Measurements from ENCODE around the gene LRFN2.

Gene LRFN2

DNA sequence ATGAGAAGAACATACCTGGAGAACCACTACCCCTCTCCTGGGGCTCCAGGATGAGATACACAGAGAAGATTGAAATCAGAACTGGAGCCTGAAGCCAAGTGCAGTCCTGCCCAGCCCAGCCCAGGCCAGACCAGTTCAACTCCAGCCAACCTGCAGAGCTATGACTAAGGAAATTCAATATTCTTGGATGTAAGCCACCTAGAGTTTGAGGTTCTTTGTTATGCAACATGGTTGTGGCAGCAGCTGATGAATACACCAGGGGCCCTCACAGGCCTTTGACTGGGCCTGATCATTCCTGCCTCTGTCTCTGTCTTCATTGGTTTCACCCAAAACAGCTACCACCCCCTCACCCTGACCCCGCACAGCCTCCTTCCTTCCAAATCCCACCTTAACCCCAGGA lies 167.8 kb downstream of the LRFN2 start:
- Histone ChIP-seq H3K27ac (replicated peaks; ENCODE audit: low read length) (no peak overlapping the region), H2BK15ac (ENCODE audit: low read length) (no peak overlapping the region), H3K18ac (ENCODE audit: low read length) (no peak overlapping the region), H2BK120ac (ENCODE audit: low read depth, low read length) (no peak overlapping the region), H3K23ac (ENCODE audit: low read depth, low read length, poor library complexity) (no peak overlapping the region), H2BK12ac (ENCODE audit: low read length) (no peak overlapping the region), H4K8ac (ENCODE audit: low read depth, low read length) (no peak overlapping the region), H3K36me3 (replicated peaks in 1 of 2; ENCODE audit: control insufficient read depth in 2 of 2, insufficient read depth in 2 of 2, low read length in 2 of 2) (no peaks in the 10 kb centered on the region), H3K9me3 (replicated peaks in 1 of 2; ENCODE audit: control insufficient read depth in 2 of 2, insufficient read depth in 1 of 2, low read depth in 1 of 2, low read length in 2 of 2) (no peaks in the 10 kb centered on the region), H2AK5ac (ENCODE audit: low read depth, low read length) (no peak overlapping the region), H3K4me1 (ENCODE audit: control insufficient read depth in 2 of 2, insufficient read depth in 1 of 2, low read depth in 1 of 2, low read length in 2 of 2) (peaks cover 0 to 10% of the 10 kb centered on the region in 2 donors), H2AFZ (ENCODE audit: low read length) (no peak overlapping the region), H3K79me1 (ENCODE audit: low read depth, low read length) (no peaks in the 10 kb centered on the region), H3K14ac (ENCODE audit: low read length) (no peak overlapping the region), H3K9ac (ENCODE audit: low read depth, low read length, poor library complexity) (no peak overlapping the region), H2BK5ac (ENCODE audit: low read length) (no peak overlapping the region), H4K91ac (ENCODE audit: low read depth, low read length, poor library complexity) (no peak overlapping the region), H3K4me3 (ENCODE audit: low read length in 2 of 2) (no peak overlapping the region), H3K4me2 (ENCODE audit: insufficient read depth, low read length, poor library complexity, severe bottlenecking) (no peak overlapping the region), H3K27me3 (ENCODE audit: control insufficient read depth in 3 of 3, insufficient read depth in 3 of 3, low read depth in 1 of 3, low read length in 3 of 3) (no peaks in the 10 kb centered on the region), H3K4ac (ENCODE audit: low read length) (no peak overlapping the region)
- WGBS, 2 donors (ENCODE audit: extremely low coverage in 2 of 2, insufficient read length in 2 of 2, insufficient replicate concordance in 1 of 2) = no CpG with 5 or more reads among the region's 1 CpG
- DNase-seq (ENCODE audit: low spot score) = no peak

DNA sequence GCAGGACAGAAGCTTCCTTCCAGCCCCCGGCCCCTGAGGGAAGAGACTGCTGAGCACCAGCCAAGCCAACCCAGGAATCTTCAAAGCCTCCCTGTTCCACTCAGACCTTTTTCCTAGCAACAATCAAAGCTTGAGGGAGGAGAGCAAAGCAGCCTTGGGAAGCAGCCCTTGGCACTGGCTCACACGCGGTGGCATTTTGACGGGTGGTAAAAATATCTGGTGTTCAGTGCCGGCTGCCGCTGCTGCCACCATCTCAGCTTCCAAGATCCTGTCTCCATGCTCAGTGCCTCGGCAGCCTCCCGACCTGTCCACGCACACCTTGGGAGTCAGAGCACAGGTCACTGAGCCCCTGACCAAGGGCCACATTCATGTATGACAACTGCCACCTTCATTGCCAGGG lies 170.1 kb downstream of the LRFN2 start:
- WGBS, 2 donors (ENCODE audit: extremely low coverage in 2 of 2, insufficient read length in 2 of 2, insufficient replicate concordance in 1 of 2) = no CpG with 5 or more reads among the region's 9 CpGs
- H4K8ac ChIP-seq (ENCODE audit: low read depth, low read length) = no peak overlapping the region
- H4K91ac ChIP-seq (ENCODE audit: low read depth, low read length, poor library complexity) = no peak overlapping the region
- H3K4ac ChIP-seq (ENCODE audit: low read length) = no peak overlapping the region
- no peak overlapping the region for H3K9ac ChIP-seq (ENCODE audit: low read depth, low read length, poor library complexity)
- no peak overlapping the region for H2BK15ac ChIP-seq (ENCODE audit: low read length)
- no peak overlapping the region for H2AK5ac ChIP-seq (ENCODE audit: low read depth, low read length)
- H3K9me3 ChIP-seq (replicated peaks in 1 of 2; ENCODE audit: control insufficient read depth in 2 of 2, insufficient read depth in 1 of 2, low read depth in 1 of 2, low read length in 2 of 2) = no peaks in the 10 kb centered on the region
- no peak overlapping the region for H3K4me3 ChIP-seq (ENCODE audit: low read length in 2 of 2)
- H3K4me1 ChIP-seq (ENCODE audit: control insufficient read depth in 2 of 2, insufficient read depth in 1 of 2, low read depth in 1 of 2, low read length in 2 of 2) = peaks cover 0 to 10% of the 10 kb centered on the region in 2 donors
- H2BK12ac ChIP-seq (ENCODE audit: low read length) = no peak overlapping the region
- no peak overlapping the region for H3K4me2 ChIP-seq (ENCODE audit: insufficient read depth, low read length, poor library complexity, severe bottlenecking)
- H3K27me3 ChIP-seq (ENCODE audit: control insufficient read depth in 3 of 3, insufficient read depth in 3 of 3, low read depth in 1 of 3, low read length in 3 of 3) = no peaks in the 10 kb centered on the region
- H3K14ac ChIP-seq (ENCODE audit: low read length) = no peak overlapping the region
- no peaks in the 10 kb centered on the region for H3K36me3 ChIP-seq (replicated peaks in 1 of 2; ENCODE audit: control insufficient read depth in 2 of 2, insufficient read depth in 2 of 2, low read length in 2 of 2)
- no peak overlapping the region for H2BK120ac ChIP-seq (ENCODE audit: low read depth, low read length)
- H3K79me1 ChIP-seq (ENCODE audit: low read depth, low read length) = no peaks in the 10 kb centered on the region
- H3K27ac ChIP-seq (replicated peaks; ENCODE audit: low read length) = no peak overlapping the region
- no peak overlapping the region for H3K23ac ChIP-seq (ENCODE audit: low read depth, low read length, poor library complexity)
- no peak for DNase-seq (ENCODE audit: low spot score)
- no peak overlapping the region for H2AFZ ChIP-seq (ENCODE audit: low read length)
- no peak overlapping the region for H2BK5ac ChIP-seq (ENCODE audit: low read length)
- no peak overlapping the region for H3K18ac ChIP-seq (ENCODE audit: low read length)

DNA sequence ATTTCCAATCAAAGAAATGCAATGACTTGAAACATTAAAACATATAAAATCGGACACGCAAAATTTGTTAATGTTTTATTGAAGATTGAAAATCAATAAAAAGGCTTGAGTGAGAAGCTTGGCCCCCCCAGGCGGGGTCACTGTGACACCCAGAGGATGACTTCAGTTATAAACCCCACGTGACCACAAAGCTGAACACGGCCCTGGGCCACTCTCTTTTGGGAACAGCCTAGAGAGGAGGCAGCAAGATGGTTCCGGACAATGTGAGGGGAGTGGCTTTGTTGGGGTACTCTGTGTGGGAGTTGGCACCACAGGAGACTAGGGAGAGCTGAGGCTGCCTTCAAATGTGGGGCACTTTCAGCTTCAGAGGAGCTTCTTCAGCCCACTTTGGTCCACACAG lies 172.5 kb downstream of the LRFN2 start:
- Histone ChIP-seq H2BK12ac (ENCODE audit: low read length) (no peak overlapping the region), H2BK5ac (ENCODE audit: low read length) (no peak overlapping the region), H3K14ac (ENCODE audit: low read length) (no peak overlapping the region), H3K27me3 (ENCODE audit: control insufficient read depth in 3 of 3, insufficient read depth in 3 of 3, low read depth in 1 of 3, low read length in 3 of 3) (no peaks in the 10 kb centered on the region), H4K8ac (ENCODE audit: low read depth, low read length) (no peak overlapping the region), H4K91ac (ENCODE audit: low read depth, low read length, poor library complexity) (no peak overlapping the region), H3K23ac (ENCODE audit: low read depth, low read length, poor library complexity) (peak overlapping the region; percentile 11), H3K4ac (ENCODE audit: low read length) (no peak overlapping the region), H3K9ac (ENCODE audit: low read depth, low read length, poor library complexity) (no peak overlapping the region), H3K79me1 (ENCODE audit: low read depth, low read length) (no peaks in the 10 kb centered on the region), H3K4me3 (ENCODE audit: low read length in 2 of 2) (no peak overlapping the region), H2AK5ac (ENCODE audit: low read depth, low read length) (no peak overlapping the region), H3K9me3 (replicated peaks in 1 of 2; ENCODE audit: control insufficient read depth in 2 of 2, insufficient read depth in 1 of 2, low read depth in 1 of 2, low read length in 2 of 2) (no peaks in the 10 kb centered on the region), H2BK15ac (ENCODE audit: low read length) (no peak overlapping the region), H3K4me2 (ENCODE audit: insufficient read depth, low read length, poor library complexity, severe bottlenecking) (no peak overlapping the region), H2BK120ac (ENCODE audit: low read depth, low read length) (no peak overlapping the region), H2AFZ (ENCODE audit: low read length) (no peak overlapping the region), H3K27ac (replicated peaks; ENCODE audit: low read length) (no peak overlapping the region), H3K36me3 (replicated peaks in 1 of 2; ENCODE audit: control insufficient read depth in 2 of 2, insufficient read depth in 2 of 2, low read length in 2 of 2) (no peaks in the 10 kb centered on the region), H3K18ac (ENCODE audit: low read length) (no peak overlapping the region), H3K4me1 (ENCODE audit: control insufficient read depth in 2 of 2, insufficient read depth in 1 of 2, low read depth in 1 of 2, low read length in 2 of 2) (peaks cover 0 to 4% of the 10 kb centered on the region in 2 donors)
- DNase-seq (ENCODE audit: low spot score) = no peak
- WGBS, 2 donors (ENCODE audit: extremely low coverage in 2 of 2, insufficient read length in 2 of 2, insufficient replicate concordance in 1 of 2) = no CpG with 5 or more reads among the region's 6 CpGs

DNA sequence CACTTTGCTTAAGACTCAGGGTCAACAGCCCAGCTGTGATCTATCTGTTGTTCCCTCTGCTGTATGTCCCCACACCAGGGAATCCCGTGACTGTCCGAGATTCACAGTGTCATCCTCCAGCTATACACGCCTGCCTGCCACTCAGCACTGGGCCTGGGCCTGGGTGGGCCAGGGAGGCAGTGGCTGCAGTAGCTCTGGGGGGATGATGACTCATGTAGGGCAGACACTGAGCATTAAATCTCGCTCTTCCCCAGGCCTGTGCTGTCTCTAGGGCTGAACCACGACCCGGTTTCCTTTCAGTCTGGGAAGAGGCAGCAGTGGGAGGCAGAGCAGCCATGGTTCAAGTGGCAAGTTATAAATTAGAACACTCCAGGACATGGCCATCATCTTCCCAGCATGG lies 173.9 kb downstream of the LRFN2 start:
- no peak overlapping the region for H3K23ac ChIP-seq (ENCODE audit: low read depth, low read length, poor library complexity)
- peaks cover 0 to 2% of the 10 kb centered on the region in 2 donors for H3K4me1 ChIP-seq (ENCODE audit: control insufficient read depth in 2 of 2, insufficient read depth in 1 of 2, low read depth in 1 of 2, low read length in 2 of 2)
- no peak overlapping the region for H3K27ac ChIP-seq (replicated peaks; ENCODE audit: low read length)
- H2BK120ac ChIP-seq (ENCODE audit: low read depth, low read length) = no peak overlapping the region
- H3K36me3 ChIP-seq (replicated peaks in 1 of 2; ENCODE audit: control insufficient read depth in 2 of 2, insufficient read depth in 2 of 2, low read length in 2 of 2) = no peaks in the 10 kb centered on the region
- H2AK5ac ChIP-seq (ENCODE audit: low read depth, low read length) = no peak overlapping the region
- no peak overlapping the region for H2AFZ ChIP-seq (ENCODE audit: low read length)
- H2BK5ac ChIP-seq (ENCODE audit: low read length) = no peak overlapping the region
- H4K91ac ChIP-seq (ENCODE audit: low read depth, low read length, poor library complexity) = no peak overlapping the region
- no peak overlapping the region for H2BK15ac ChIP-seq (ENCODE audit: low read length)
- H2BK12ac ChIP-seq (ENCODE audit: low read length) = no peak overlapping the region
- H3K9me3 ChIP-seq (replicated peaks in 1 of 2; ENCODE audit: control insufficient read depth in 2 of 2, insufficient read depth in 1 of 2, low read depth in 1 of 2, low read length in 2 of 2) = no peaks in the 10 kb centered on the region
- no peak overlapping the region for H3K14ac ChIP-seq (ENCODE audit: low read length)
- no peak overlapping the region for H3K4ac ChIP-seq (ENCODE audit: low read length)
- no peaks in the 10 kb centered on the region for H3K79me1 ChIP-seq (ENCODE audit: low read depth, low read length)
- no peak overlapping the region for H3K4me2 ChIP-seq (ENCODE audit: insufficient read depth, low read length, poor library complexity, severe bottlenecking)
- H3K9ac ChIP-seq (ENCODE audit: low read depth, low read length, poor library complexity) = no peak overlapping the region
- no peak overlapping the region for H3K18ac ChIP-seq (ENCODE audit: low read length)
- H3K27me3 ChIP-seq (ENCODE audit: control insufficient read depth in 3 of 3, insufficient read depth in 3 of 3, low read depth in 1 of 3, low read length in 3 of 3) = no peaks in the 10 kb centered on the region
- WGBS, 2 donors (ENCODE audit: extremely low coverage in 2 of 2, insufficient read length in 2 of 2, insufficient replicate concordance in 1 of 2) = no CpG with 5 or more reads among the region's 6 CpGs
- no peak overlapping the region for H4K8ac ChIP-seq (ENCODE audit: low read depth, low read length)
- H3K4me3 ChIP-seq (ENCODE audit: low read length in 2 of 2) = no peak overlapping the region
- DNase-seq (ENCODE audit: low spot score) = no peak
